ENCODE measurements around the gene COL4A6.
"Not testable (repeated sequence)": the region's sequence is repeated elsewhere in the genome, so short reads cannot be mapped to it uniquely, and the experiment has no call there.

The COL4A6 gene

DNA sequence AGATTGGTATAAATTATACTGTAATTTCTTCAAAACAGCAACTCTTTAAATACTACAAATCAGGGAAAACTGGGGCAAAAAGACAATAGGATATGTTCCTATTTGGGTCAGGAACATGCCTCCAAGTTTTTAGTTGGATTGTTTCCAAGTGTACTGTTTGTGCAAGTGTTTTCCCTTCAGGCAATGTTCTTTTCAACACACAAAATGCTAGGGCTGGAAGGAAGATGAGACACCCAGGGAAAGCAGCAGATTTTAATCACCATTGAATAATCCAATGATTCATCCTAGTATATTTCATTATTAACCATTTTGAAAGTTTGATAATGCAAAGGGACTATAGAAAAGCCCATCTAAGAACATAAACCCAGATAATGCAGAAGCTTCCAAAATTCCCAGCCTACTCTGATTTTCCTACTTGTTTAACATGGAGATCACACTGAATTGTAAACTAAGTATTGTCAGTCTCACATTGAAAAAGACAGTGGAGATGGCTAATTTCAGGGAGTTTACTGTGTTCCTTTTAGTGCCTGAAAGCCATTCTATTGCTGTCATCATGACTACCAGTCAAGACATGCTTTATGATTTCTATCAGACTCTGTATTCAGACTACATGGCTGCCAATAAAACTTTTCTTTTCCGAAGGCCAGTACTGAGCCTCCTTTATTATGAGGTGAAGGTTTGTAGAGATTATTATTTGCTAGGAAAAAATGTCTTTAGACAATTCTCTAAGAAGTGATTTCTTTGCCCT is 38.6 kb downstream of the COL4A6 start:
- no peak for DNase-seq (ENCODE audit: low read depth)

DNA sequence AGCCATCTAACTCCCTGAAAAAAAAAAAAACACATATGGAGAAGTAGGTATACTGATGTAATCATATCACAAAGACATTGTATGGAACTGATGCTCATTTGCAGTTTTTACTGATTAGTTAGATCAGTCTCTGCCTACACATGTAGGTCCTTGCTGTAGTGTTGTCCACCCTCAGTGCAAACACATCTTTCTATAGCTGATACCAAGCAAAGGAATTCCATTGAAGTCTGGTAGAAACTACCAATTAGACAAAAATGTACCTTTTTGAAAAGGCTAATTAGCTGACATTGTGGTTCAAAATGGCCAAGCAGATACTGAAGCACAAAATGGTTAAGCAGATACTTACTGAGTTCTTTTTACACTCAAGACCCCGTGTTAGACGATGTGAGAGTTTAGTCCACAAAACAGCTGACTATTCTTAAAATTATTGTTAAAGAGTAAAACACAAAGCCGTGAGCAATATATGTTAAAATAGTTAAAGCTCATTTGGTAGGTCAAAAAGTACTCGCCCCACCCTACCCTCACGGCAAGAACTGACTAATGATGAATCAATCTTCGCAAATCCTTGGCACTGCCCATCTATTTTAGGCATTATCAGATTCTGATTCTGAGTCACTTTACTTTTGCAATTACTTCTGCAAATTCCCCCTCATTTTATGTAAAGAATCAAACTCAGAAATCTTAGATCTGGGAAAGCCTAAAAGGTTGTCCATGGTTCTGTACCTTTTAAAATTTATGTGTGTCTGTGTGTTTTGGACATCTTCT is 40.4 kb downstream of the COL4A6 start:
- peak; percentile 47 for DNase-seq (ENCODE audit: low read depth)

GRCh38 chrX:108396986-108397385 is 41.2 kb downstream of the COL4A6 start:
- no peak for DNase-seq (ENCODE audit: low read depth)

DNA sequence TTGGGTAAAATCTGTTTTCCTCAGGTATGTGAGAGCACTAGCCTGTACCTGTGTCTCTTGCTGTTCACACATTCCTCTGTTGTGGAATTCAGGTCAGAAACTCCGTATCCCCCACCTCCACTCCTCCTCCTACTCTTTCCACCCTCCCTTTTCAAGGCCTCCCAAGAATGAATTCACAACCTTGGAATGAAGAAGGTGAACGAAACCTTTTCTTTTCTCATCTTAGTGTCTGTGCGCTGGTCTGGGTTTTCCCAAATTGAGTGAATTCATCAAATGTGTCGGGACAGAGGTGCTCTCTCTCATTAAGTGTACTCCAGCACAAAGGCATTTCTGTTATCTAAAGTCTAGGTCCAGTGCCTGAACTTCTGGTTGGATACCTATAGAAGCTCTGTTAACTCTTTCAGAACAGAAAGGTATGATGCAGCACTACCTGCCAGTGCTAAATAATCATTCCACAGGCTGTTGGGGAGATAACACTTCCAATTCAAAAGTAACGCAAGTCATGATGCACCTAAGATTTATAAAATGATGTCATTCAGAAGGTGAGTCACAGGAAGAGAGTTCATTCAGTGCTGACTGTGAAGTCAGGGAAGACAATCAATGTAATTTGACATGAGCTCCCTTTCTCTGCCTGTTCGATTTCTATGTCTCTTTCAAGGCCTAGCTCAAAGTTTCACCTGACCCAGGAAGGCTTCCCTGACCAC is 41.9 kb downstream of the COL4A6 start:
- no peak for DNase-seq (ENCODE audit: low read depth)

GRCh38 chrX:108390976-108391717 is 47.1 kb downstream of the COL4A6 start:
- DNase-seq (ENCODE audit: low read depth), result not testable (repeated sequence)

- DNase-seq (ENCODE audit: low read depth), result no peak
Observed at GRCh38 chrX:108384783-108385182, 53.4 kb downstream of the COL4A6 start.

GRCh38 chrX:108380222-108380621 is 58.0 kb downstream of the COL4A6 start:
- no peak for DNase-seq (ENCODE audit: low read depth)

DNA sequence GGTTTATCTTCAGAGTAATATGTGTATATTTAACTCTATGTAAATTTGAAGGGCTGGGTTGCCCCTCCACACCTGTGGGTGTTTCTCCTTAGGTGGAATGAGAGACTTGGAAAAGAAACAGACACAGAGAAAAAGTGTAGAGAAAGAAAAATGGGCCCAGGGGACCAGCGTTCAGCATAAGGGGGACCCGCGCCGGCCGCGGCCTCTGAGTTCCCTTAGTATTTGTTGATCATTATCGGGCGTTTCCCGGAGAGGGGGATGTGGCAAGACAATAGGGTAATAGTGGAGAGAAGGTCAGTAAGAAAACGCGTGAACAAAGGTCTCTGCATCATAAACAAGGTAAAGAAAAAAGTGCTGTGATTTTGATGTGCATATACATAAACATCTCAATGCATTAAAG is 61.4 kb downstream of the COL4A6 start:
- DNase-seq (ENCODE audit: low read depth), result not testable (repeated sequence)

- DNase-seq (ENCODE audit: low read depth), result not testable (repeated sequence)
Observed at GRCh38 chrX:108375591-108375990, 62.6 kb downstream of the COL4A6 start.

GRCh38 chrX:108366644-108367406 is 71.4 kb downstream of the COL4A6 start:
- no peak for DNase-seq (ENCODE audit: low read depth)

DNA sequence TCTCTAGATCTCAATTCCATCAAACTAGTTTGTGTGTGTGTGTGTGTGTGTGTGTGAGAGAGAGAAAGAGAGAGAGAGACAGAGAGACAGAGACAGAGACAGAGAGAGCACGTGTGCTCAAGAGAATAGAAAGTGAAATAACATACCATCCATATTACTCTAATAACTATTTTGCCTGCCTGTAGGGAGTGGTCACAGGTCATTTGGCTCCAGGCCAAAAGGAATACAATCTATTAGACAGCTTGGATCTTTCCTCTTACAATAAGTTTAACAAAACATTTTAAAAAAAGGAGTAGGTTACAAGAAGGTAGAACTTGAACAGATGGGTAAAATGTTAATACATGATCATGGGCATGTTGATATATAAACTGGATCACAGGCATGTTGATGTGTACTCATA is 76.2 kb downstream of the COL4A6 start:
- DNase-seq (ENCODE audit: low read depth), result no peak

DNA sequence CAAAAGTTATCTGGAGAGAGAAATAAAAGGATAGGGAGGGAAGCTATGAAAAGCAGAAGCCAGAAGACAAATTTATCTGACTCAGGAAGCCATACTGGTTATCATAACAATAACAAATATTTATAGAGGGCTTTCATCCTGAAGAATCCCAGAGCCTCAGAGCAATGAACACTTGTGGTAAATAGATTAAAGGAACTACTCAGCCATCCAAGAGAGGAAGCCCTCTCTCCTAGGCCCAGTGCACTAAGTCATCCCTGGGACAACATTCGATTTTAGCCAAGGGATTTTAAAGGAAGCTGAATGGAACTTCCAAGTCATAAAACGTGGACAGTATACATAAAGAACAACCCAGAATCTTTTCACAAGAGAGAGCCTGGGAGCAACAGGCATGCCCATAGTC is 76.9 kb downstream of the COL4A6 start:
- DNase-seq (ENCODE audit: low read depth), result no peak

DNA sequence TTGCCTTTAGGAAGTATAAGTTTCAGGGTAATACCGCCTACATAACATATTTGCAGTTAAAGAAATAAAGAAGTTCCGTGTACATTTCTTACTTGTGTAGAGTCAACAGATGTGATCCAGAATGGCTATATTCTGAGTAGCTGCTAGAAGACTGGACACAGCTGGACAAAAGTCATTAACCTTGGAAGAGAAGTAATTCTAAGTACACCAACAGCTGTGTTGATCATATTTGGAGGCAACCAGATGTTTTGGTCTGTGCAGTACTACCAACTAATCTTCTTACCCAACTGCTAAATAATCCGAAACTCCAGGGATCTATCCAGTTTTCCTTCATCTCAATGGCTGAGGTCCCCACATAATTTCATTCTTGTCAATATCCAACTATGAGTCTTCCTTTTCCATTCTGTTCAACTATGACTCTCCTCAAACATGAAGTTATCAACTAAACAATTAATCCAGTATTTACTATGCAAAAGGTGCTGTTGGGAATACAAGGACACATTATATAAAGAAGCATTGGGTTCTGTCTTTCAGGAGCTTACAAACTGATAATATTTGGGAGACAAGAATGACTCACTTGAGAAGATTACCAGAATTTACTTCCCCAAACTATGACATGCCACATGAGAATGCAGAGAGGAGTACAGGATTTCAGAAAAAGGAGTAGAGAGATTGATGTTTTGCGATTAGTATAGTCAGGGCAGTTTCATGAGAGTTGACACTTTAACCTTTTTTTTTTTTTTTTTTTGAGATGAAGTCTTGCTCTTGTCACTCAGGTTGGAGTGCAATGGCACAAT is 78.2 kb downstream of the COL4A6 start:
- no peak for DNase-seq (ENCODE audit: low read depth)

DNA sequence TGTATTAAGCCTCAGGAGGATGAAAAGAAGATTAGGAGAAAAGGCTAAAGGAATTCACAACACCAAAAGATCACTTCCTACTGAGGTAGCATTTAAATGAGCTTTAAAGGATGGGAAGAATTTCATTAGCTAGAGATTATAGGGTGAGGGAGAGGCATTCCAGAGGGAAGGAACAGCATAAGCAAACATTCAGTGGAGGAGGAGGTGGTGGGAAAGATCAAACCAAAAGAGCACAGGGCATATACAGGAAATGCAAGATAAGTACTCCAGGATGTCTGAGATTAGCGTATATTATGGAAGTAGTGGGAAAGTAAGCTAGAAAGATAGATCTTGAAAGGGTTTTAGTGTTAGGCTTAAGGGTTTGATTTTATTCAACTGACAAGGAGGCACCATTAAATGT is 84.8 kb downstream of the COL4A6 start:
- DNase-seq (ENCODE audit: low read depth), result no peak

- DNase-seq (ENCODE audit: low read depth), result no peak
Observed at GRCh38 chrX:108349210-108349609, 89.0 kb downstream of the COL4A6 start.

DNA sequence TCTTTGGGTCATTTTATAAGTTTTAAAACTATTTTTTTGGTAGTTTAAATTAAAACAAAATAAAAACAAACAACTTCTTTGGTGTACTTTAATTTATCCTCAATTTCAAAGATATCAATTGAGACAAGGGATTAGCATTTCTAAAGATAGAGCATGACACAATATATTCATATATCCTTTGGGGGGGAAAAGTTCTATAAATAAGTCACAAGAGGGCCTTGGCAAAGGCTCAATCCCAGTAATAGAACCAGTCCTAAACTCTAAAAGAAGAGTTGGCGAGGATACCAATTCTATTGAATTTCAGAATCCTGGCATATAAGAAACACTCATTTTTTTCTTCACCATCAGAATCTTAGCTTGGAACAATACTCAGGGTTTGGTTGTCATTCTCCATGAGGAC is 89.7 kb downstream of the COL4A6 start:
- DNase-seq (ENCODE audit: low read depth), result no peak

DNA sequence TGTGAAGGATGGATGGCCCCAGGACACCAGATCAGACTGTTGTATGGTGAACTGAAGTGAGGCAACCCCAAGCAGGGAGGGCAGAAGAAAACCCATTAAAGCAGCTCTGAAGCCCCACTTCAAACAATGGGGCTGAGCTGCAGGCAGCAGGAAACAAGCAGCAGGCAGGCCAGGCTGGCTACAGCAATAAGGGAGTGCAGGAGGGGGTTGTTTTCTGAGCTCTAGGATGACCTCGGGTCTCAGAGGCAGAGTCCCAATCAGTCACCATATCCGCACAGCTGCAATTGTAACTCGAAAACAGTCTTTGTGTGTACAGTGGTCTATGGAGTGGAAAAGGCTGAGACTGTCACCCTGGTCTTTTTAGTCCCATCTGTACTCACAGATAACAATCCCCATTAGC is 90.4 kb downstream of the COL4A6 start:
- no peak for DNase-seq (ENCODE audit: low read depth)

DNA sequence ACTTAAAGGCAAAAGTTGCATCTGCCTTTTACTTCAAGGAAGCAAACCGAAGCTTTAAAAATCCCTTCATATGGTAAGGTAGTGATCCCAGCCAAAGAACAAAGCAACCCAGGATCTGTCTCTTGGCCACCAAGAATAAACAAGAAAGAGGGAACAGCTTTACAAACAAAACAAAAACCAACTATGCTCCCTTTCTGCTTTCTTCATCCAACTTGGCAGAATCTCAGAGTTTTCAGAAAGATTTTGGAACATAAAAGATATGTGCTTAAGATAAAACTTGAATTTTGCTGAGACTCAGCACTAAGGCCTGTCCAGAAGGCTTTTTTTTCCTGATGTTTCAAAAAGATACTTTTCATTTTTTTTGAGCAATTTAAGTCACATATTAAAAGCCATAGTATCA is 94.0 kb downstream of the COL4A6 start:
- no peak for DNase-seq (ENCODE audit: low read depth)

DNA sequence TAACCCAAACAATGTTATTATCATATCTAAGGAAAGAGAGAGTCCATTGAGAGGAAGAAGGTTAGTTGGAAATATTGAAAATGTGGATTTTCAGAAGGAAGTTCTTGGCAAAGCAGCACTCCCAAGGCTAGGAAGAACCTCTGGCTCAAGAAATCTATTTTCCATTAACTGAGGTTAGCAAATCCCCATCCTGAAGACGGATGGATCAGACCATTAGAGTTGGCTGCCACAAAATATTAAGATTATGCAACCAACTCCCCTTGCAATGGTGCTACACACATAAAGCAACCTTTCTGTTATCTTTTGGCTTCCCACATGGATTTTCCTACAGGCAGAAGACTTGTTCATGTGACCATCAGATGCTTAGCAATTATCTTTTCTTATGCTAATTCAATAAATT is 96.3 kb downstream of the COL4A6 start:
- DNase-seq (ENCODE audit: low read depth), result no peak

GRCh38 chrX:108332281-108332680 is 105.9 kb downstream of the COL4A6 start:
- DNase-seq (ENCODE audit: low read depth), result no peak

Measured in HS-5 (cell line).